ENCODE measurements around the gene FAT1. TPM values are rescaled to one million over a fixed set of nuclear protein-coding genes. Genes with fewer than 3 reads are reported as not detected.
A peak's percentile ranks its signal among the peaks of the same experiment; 100 is the strongest.

Gene FAT1
- polyA plus RNA-seq, 1 donor = 186 TPM

GRCh38 chr4:186557486-186557885 is 166.2 kb downstream of the FAT1 start:
- Histone ChIP-seq H3K9me3 (ENCODE audit: control insufficient read depth, low read depth, low read length) (no peaks in the 10 kb centered on the region), H3K36me3 (ENCODE audit: control insufficient read depth, insufficient read depth, low read length) (no peaks in the 10 kb centered on the region)
- WGBS (ENCODE audit: insufficient coverage, low lambda C conversion rate) = no CpG with 5 or more reads among the region's 3 CpGs

DNA sequence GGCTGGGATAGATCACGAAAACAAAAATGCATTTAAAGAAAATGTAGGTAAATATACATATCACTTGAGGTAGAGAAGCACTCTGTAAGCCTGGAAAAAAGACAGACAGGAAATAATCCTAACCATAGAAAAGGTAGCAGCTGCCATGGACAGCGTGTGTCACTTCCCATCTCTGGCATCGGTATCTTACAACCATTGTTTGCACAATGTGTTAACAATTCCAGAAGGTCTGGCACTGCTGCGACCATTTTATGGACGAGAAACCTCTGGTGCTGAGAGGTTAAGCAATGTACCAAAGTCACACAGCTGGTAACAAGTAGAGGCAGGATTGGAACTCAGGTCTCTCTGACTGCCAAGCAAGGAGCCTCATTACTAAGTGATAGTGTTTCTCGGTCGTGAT is 166.6 kb downstream of the FAT1 start:
- Histone ChIP-seq H3K36me3 (ENCODE audit: control insufficient read depth, insufficient read depth, low read length) (no peaks in the 10 kb centered on the region), H3K4me3 (ENCODE audit: low read length) (no peak overlapping the region), H3K27me3 (ENCODE audit: control insufficient read depth, insufficient read depth, low read length) (peaks cover 26% of the 10 kb centered on the region), H3K9me3 (ENCODE audit: control insufficient read depth, low read depth, low read length) (no peaks in the 10 kb centered on the region), H3K4me1 (ENCODE audit: control insufficient read depth, insufficient read depth, low read length) (no peaks in the 10 kb centered on the region), H3K27ac (ENCODE audit: low read length) (no peak overlapping the region)
- DNase-seq = no peak
- 86% methylated on average over 1 of the region's 7 CpGs for WGBS (ENCODE audit: insufficient coverage, low lambda C conversion rate)

More at GRCh38 chr4:186557486-186557885, 166.2 kb downstream of the FAT1 start:
- Histone ChIP-seq H3K27ac (ENCODE audit: low read length) (no peak overlapping the region), H3K4me1 (ENCODE audit: control insufficient read depth, insufficient read depth, low read length) (no peaks in the 10 kb centered on the region), H3K4me3 (ENCODE audit: low read length) (no peak overlapping the region), H3K27me3 (ENCODE audit: control insufficient read depth, insufficient read depth, low read length) (peaks cover 24% of the 10 kb centered on the region)
- no peak for DNase-seq

DNA sequence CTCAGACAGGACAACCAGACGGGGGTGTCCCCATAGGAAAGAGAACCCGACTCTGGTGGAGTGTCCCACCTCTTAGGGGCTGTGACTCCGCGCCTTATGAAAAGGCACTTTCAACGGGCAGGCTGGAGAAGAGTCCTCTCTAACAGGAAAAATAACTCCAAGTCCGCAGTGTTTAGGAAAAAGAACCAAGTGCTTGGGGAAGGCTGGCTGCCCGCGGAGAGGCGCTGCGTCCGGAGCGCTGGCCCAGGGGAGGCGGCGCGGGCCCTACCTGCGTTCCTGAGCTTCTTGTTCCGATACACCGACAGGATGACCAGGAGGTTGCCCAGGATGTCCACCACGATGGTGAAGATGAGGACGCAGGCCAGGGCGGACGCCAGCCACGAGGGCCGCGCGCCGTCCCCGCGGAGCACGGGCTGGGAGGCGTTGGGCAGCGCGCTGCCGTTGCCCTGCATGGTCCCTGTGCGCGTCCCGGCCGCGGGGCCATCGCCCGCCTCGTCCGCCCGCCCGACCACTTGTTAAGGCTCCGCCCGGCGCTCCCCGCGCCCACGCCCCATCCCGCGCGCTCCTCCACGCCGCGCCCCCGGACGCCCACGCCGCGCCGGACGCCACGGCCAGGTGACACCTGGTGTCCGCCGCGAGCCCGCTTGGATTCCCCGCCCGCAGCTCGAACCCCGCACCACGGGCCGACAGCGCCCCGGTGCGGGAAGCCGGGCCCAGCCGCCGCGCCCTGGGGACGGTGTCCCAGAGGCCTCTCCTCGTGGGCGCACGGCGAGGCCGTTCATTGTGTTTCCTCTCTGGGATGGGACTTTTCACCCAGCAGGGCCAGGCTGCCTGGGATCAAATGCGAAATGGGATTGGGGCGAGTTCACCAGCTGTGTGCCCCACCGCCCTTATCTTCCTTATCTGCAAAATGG is 168.5 kb downstream of the FAT1 start, which contains the start of gene MTNR1A:
MTNR1A (minus strand) TSS at position 654 of the 914 bp plus-strand sequence; CDS start at position 452, 202 bp downstream.
- Histone ChIP-seq H3K27me3 (ENCODE audit: control insufficient read depth, insufficient read depth, low read length) (peaks cover 26% of the 10 kb centered on the region), H3K36me3 (ENCODE audit: control insufficient read depth, insufficient read depth, low read length) (no peaks in the 10 kb centered on the region), H3K27ac (ENCODE audit: low read length) (no peak within 1 kb of the TSS), H3K9me3 (ENCODE audit: control insufficient read depth, low read depth, low read length) (no peaks in the 10 kb centered on the region), H3K4me3 (ENCODE audit: low read length) (no peak within 1 kb of the TSS), H3K4me1 (ENCODE audit: control insufficient read depth, insufficient read depth, low read length) (no peaks in the 10 kb centered on the region)
- WGBS (ENCODE audit: insufficient coverage, low lambda C conversion rate) = no CpG with 5 or more reads among the region's 91 CpGs
- DNase-seq = peak; percentile 2 to 51

DNA sequence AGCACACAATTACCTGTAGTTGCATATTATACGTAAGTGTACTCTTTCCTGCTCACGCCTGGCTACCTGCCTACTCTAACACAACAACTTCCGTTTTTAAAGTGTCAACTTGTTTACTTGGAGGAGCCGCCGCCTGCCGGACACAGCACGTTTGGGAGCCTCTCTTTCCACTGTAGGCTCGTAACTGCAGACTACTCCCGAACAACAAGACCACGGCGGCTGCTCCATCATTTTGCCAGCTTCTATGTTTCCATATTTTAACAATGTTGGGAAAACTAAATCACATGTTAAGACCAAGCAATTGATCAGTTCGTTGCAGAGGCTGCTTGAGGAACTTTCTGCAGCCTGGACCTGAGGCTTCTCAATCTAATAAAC is 169.1 kb downstream of the FAT1 start:
- WGBS (ENCODE audit: insufficient coverage, low lambda C conversion rate) = no CpG with 5 or more reads among the region's 12 CpGs
- no peaks in the 10 kb centered on the region for H3K4me1 ChIP-seq (ENCODE audit: control insufficient read depth, insufficient read depth, low read length)
- no peak overlapping the region for H3K4me3 ChIP-seq (ENCODE audit: low read length)
- no peak overlapping the region for H3K27ac ChIP-seq (ENCODE audit: low read length)
- H3K36me3 ChIP-seq (ENCODE audit: control insufficient read depth, insufficient read depth, low read length) = no peaks in the 10 kb centered on the region
- H3K9me3 ChIP-seq (ENCODE audit: control insufficient read depth, low read depth, low read length) = no peaks in the 10 kb centered on the region
- H3K27me3 ChIP-seq (ENCODE audit: control insufficient read depth, insufficient read depth, low read length) = peaks cover 26% of the 10 kb centered on the region
- DNase-seq = no peak

GRCh38 chr4:186553717-186554116 is 169.9 kb downstream of the FAT1 start:
- no peak for DNase-seq
- Histone ChIP-seq H3K4me1 (ENCODE audit: control insufficient read depth, insufficient read depth, low read length) (no peaks in the 10 kb centered on the region), H3K36me3 (ENCODE audit: control insufficient read depth, insufficient read depth, low read length) (no peaks in the 10 kb centered on the region), H3K4me3 (ENCODE audit: low read length) (no peak overlapping the region), H3K27me3 (ENCODE audit: control insufficient read depth, insufficient read depth, low read length) (peaks cover 26% of the 10 kb centered on the region), H3K27ac (ENCODE audit: low read length) (no peak overlapping the region), H3K9me3 (ENCODE audit: control insufficient read depth, low read depth, low read length) (no peaks in the 10 kb centered on the region)
- whole genome bisulfite sequencing (ENCODE audit: insufficient coverage, low lambda C conversion rate) = no CpG with 5 or more reads among the region's 13 CpGs

DNA sequence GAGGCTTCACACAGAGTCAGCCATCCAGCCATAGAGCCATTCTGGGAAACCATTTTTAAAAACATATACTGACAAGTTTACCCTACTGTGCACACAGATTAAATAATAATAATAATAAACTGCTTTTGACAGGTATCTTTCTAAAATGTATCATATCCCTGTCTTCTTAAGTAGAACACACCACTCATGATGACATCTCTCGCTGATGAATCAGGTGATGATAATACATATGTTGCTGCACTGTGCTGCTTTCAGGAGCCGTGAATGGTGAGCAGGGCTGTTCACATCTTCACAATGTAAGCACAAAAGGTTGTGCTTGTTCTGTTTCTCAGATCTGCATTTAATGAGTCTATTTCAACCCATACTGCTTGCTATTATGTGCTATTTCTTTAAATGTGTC is 171.8 kb downstream of the FAT1 start:
- no CpG with 5 or more reads among the region's 2 CpGs for WGBS (ENCODE audit: insufficient coverage, low lambda C conversion rate)
- H3K27me3 ChIP-seq (ENCODE audit: control insufficient read depth, insufficient read depth, low read length) = peaks cover 26% of the 10 kb centered on the region
- H3K9me3 ChIP-seq (ENCODE audit: control insufficient read depth, low read depth, low read length) = no peaks in the 10 kb centered on the region
- no peaks in the 10 kb centered on the region for H3K4me1 ChIP-seq (ENCODE audit: control insufficient read depth, insufficient read depth, low read length)
- no peak for DNase-seq
- H3K4me3 ChIP-seq (ENCODE audit: low read length) = no peak overlapping the region
- H3K36me3 ChIP-seq (ENCODE audit: control insufficient read depth, insufficient read depth, low read length) = no peaks in the 10 kb centered on the region
- no peak overlapping the region for H3K27ac ChIP-seq (ENCODE audit: low read length)

- peak; percentile 5 to 62 for DNase-seq
- Histone ChIP-seq H3K4me1 (ENCODE audit: control insufficient read depth, insufficient read depth, low read length) (peaks cover 7% of the 10 kb centered on the region), H3K27ac (ENCODE audit: low read length) (no peak overlapping the region), H3K4me3 (ENCODE audit: low read length) (no peak overlapping the region), H3K9me3 (ENCODE audit: control insufficient read depth, low read depth, low read length) (no peaks in the 10 kb centered on the region), H3K27me3 (ENCODE audit: control insufficient read depth, insufficient read depth, low read length) (no peaks in the 10 kb centered on the region), H3K36me3 (ENCODE audit: control insufficient read depth, insufficient read depth, low read length) (no peaks in the 10 kb centered on the region)
- WGBS (ENCODE audit: insufficient coverage, low lambda C conversion rate) = no CpG with 5 or more reads among the region's 7 CpGs
These were observed 178.2 kb downstream of the FAT1 start for GRCh38 chr4:186545436-186545835.

- WGBS (ENCODE audit: insufficient coverage, low lambda C conversion rate) = no CpG with 5 or more reads among the region's 2 CpGs
- H3K36me3 ChIP-seq (ENCODE audit: control insufficient read depth, insufficient read depth, low read length) = no peaks in the 10 kb centered on the region
- no peaks in the 10 kb centered on the region for H3K9me3 ChIP-seq (ENCODE audit: control insufficient read depth, low read depth, low read length)
- H3K27me3 ChIP-seq (ENCODE audit: control insufficient read depth, insufficient read depth, low read length) = no peaks in the 10 kb centered on the region
- no peak for DNase-seq
- H3K4me3 ChIP-seq (ENCODE audit: low read length) = no peak overlapping the region
- no peak overlapping the region for H3K27ac ChIP-seq (ENCODE audit: low read length)
- peaks cover 7% of the 10 kb centered on the region for H3K4me1 ChIP-seq (ENCODE audit: control insufficient read depth, insufficient read depth, low read length)
These were observed 180.4 kb downstream of the FAT1 start for GRCh38 chr4:186543206-186543605.

DNA sequence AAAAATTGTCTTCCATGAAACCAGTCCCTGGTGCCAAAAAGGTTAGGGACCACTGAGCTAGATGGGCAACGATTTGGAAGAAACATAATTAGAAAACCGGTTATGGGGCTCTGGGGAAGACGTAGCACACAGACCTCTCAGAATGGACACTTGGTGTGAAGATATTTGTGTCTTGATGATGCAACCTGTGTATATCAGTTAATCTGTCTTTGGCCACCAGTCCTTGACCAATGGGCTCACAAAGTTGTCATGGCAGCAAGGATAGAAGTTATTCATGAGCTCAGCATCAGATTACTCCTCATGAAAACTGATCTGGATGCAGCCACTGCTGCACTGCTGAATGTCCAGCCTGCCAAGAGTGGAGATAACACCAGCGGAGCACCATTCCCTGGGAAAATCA is 181.9 kb downstream of the FAT1 start:
- H3K27ac ChIP-seq (ENCODE audit: low read length) = no peak overlapping the region
- no peaks in the 10 kb centered on the region for H3K27me3 ChIP-seq (ENCODE audit: control insufficient read depth, insufficient read depth, low read length)
- H3K4me3 ChIP-seq (ENCODE audit: low read length) = no peak overlapping the region
- no peaks in the 10 kb centered on the region for H3K36me3 ChIP-seq (ENCODE audit: control insufficient read depth, insufficient read depth, low read length)
- H3K9me3 ChIP-seq (ENCODE audit: control insufficient read depth, low read depth, low read length) = no peaks in the 10 kb centered on the region
- DNase-seq = no peak
- WGBS (ENCODE audit: insufficient coverage, low lambda C conversion rate) = no CpG with 5 or more reads among the region's 4 CpGs
- peaks cover 7% of the 10 kb centered on the region for H3K4me1 ChIP-seq (ENCODE audit: control insufficient read depth, insufficient read depth, low read length)

GRCh38 chr4:186537843-186538521 is 185.7 kb downstream of the FAT1 start:
- no peaks in the 10 kb centered on the region for H3K27me3 ChIP-seq (ENCODE audit: control insufficient read depth, insufficient read depth, low read length)
- H3K27ac ChIP-seq (ENCODE audit: low read length) = no peak overlapping the region
- H3K4me3 ChIP-seq (ENCODE audit: low read length) = no peak overlapping the region
- H3K4me1 ChIP-seq (ENCODE audit: control insufficient read depth, insufficient read depth, low read length) = no peaks in the 10 kb centered on the region
- no peaks in the 10 kb centered on the region for H3K36me3 ChIP-seq (ENCODE audit: control insufficient read depth, insufficient read depth, low read length)
- no peak for DNase-seq
- WGBS (ENCODE audit: insufficient coverage, low lambda C conversion rate) = 86% methylated on average over 6 of the region's 19 CpGs
- no peaks in the 10 kb centered on the region for H3K9me3 ChIP-seq (ENCODE audit: control insufficient read depth, low read depth, low read length)
